SIG-M5 treated with dmso at 0.1 percent for 504 hours (cell line): Measurements from ENCODE around the gene GAN.

ENCODE experiments used
- DNase-seq: peaks from one replicate; lab custom pipeline; 2025; ENCODE audit not compliant: unreplicated experiment; lab: John Stamatoyannopoulos, UW

Gene GAN

GRCh38 chr16:81424771-81425170 lies 110.0 kb downstream of the GAN start:
- DNase-seq: no peak

DNA sequence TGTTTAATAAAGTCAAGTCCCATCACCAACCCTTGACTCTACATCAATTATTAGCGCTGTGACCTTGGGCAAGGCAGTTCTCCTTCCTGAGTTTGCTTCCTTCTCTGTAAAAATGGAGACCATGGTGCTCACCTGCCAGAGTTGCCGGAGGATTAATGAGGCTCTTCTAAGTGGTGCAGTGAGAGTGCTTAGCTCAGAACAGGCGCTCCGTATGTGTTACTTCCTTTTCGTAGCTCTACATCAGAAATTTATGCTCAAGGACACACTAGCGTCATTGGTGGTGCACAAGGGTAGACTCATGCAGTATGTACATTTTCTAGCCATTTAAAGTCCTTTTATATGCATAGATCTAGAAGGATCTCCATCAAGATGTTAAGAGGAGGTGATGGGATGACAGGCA lies 112.5 kb downstream of the GAN start:
- DNase-seq: no peak

DNA sequence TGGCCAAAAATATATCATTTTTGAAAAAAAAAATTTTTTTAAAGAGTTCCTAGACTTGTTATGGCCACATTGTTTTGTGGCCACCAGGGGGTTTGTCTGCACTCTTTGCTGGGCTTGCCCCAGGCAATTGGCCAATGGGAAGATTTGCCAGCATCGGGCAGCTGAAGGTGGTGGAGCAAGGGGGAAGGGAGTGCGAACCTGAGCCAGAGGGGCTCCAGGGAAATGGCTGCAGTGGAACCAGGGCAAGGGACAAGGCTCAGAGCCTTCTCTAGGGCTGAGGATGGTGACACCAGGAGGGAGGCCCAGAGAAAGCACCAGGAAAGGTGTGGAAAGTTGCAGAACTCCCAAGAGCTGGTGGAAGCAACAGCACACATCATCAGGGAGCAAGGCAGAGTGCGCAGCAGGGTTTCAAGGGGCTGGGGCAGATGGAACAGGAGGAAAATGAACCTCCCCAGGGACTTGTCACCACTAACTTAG lies 114.3 kb downstream of the GAN start:
- peak; percentile 41 for DNase-seq

GRCh38 chr16:81431554-81432353 lies 117.0 kb downstream of the GAN start:
- DNase-seq: peak; percentile 65

DNA sequence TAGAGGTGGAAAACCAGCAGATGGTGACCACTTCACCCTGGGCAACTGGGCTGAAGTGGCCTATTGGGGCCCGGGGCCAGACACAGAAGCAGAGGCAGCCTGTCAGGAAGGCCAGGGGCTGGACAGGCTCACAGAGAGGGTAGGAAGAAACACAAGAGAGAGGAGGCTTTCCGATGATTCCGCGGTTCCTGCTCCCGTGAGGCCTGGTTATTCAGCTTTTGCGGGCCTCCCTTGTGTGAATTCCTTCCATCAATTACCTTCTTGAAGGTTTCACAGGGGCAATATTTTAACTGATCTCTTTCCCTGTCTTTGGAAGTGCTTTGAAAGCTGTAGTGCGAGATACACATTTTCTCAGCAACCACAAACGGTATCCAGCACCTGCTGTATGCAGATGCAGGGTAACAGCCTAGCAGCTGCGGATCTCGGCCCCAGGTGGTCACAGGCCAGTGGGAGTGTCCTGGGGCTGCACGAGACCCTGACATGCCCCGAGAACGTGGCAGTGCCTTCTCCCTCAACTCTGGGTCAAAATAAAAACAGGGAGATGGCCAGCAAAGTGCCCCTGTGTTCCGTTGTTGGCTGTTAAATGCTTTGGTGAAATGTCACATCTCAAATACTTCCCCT lies 118.3 kb downstream of the GAN start:
- DNase-seq: no peak

- DNase-seq: no peak
Observed at GRCh38 chr16:81435103-81435502, 120.3 kb downstream of the GAN start.

DNA sequence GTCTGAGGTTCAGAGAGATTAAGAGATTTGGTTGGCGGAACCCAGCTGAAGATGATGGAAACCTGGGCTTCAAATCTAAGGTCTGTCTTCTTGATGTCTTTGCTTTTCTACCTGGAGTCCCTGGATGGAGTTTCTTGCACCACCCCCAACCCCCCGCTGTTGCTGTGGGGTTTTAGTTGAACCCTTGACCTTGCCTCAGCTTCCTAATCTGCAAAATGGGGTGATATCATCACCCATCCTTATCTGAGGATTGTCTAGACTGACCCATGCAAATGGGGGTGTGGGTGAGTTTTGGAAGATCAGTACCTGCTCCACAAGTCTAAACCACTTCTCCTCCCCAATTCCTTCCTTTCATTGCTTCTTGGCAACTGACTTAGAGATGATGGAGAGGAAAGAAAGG lies 120.8 kb downstream of the GAN start:
- no peak for DNase-seq

DNA sequence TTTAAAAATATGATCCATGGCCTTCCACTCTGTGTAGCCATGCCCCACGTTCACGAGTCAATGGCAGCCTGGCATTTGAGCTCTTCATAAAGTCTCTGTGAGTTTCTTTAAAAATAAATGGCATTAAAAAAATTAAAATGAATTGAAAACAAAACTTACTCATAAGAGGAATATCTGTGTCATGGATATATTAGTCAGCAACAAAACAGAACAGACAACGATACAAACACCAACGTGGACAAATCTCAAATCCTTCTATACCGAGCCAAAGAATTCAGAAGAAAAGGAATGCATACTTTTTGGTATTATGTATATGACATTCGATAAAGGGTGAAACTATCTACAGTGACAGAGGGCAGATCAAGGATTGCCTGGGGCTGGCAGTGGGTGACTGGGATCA lies 121.6 kb downstream of the GAN start:
- no peak for DNase-seq

DNA sequence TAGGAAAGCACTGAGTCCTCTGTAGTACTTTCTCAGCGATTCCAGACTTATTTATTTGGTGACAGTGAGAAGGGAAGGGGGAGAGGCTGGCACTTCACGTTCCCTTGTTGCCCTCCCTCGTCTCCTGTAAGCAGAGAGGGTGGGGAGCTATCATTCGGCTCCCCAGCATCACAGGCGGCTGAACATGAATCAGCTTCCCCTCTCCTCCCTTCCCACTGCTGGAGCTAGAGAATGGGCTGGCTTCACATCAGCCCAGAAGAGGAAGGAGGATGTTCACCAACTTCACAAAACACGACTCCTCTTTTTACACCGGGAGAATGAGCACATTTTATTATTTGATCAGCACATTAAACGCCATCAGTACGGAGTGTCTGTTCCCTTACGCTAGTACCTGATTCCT lies 123.1 kb downstream of the GAN start:
- DNase-seq: peak; percentile 62
